ENCODE measurements around the gene CD247. TPM values are rescaled to one million over a fixed set of nuclear protein-coding genes. Genes with fewer than 3 reads are reported as not detected.

CD247 gene
- total and polyA plus RNA-seq, 9 of the 15 experiments (the other 6 are each of a cell fraction or from before 2014, with no cell fraction given): 0.08 to 0.42 (median 0.28) TPM; not detected in 5

GRCh38 chr1:167524651-167525050, 6.3 kb upstream of the CD247 start (continued):
- TF ChIP-seq MGA (IDR thresholded peaks at IDR 0.05) (peak; percentile 96), POLR2AphosphoS2 (IDR thresholded peaks at IDR 0.05; ENCODE audit: low read length) (no peak), RFX7 (CRISPR knock-in tag; IDR thresholded peaks at IDR 0.05) (no peak), JUNB (CRISPR knock-in tag; conservative IDR thresholded peaks at IDR 0.05) (no peak), MIER1 (IDR thresholded peaks at IDR 0.05; ENCODE audit: low read depth) (no peak), CEBPG (CRISPR knock-in tag; IDR thresholded peaks at IDR 0.05) (peak; percentile 88), CEBPG (tag; conservative IDR thresholded peaks at IDR 0.05 in 1 of 2, IDR thresholded peaks at IDR 0.05 in 1 of 2) (peak; percentile 80 to 93), CBX8 (IDR thresholded peaks at IDR 0.05; ENCODE audit: borderline replicate concordance, extremely low read depth, low read depth, low read length, poor library complexity, severe bottlenecking) (no peak), ZBTB11 (CRISPR knock-in tag; IDR thresholded peaks at IDR 0.05) (no peak), MLLT1 (IDR thresholded peaks at IDR 0.05) (no peak), SMAD1 (IDR thresholded peaks at IDR 0.05; ENCODE audit: low read depth, low read length, partially characterized antibody) (no peak)
